ENCODE results near the gene NFS1. TPM values are rescaled to one million over a fixed set of nuclear protein-coding genes. Genes with fewer than 3 reads are reported as not detected.

Gene NFS1
- total RNA-seq, 1 experiment from 2014 or later = 69.8 TPM

- ChIA-PET POLR2A (no interaction called here), CTCF (no interaction called here)
- Histone ChIP-seq H3K9me3 (no peaks in the 10 kb centered on the region), H3K4me3 (ENCODE audit: low read depth, low read length) (no peak overlapping the region), H3K36me3 (ENCODE audit: control insufficient read depth, insufficient read depth, low read length) (no peaks in the 10 kb centered on the region), H3K27me3 (replicated peaks; ENCODE audit: control insufficient read depth, insufficient read depth, low read length) (no peaks in the 10 kb centered on the region), H3K4me1 (no peaks in the 10 kb centered on the region)
- H3K9me3 Mint-ChIP-seq (ENCODE audit: unreplicated experiment) = no peaks in the 10 kb centered on the region
- no peak for DNase-seq
- no peaks in the 10 kb centered on the region for H3K4me1 Mint-ChIP-seq (ENCODE audit: low read depth, unreplicated experiment)
- intact Hi-C loops (cut with micrococcal nuclease; ENCODE audit: unreplicated experiment) = no loop called here
- BruUV-seq (replicated peaks) = no TSS peak
- no peak overlapping the region for H3K4me3 Mint-ChIP-seq (ENCODE audit: unreplicated experiment)
- peaks cover 32% of the 10 kb centered on the region for H3K36me3 Mint-ChIP-seq (ENCODE audit: insufficient read depth, unreplicated experiment)
- H3K27me3 Mint-ChIP-seq (ENCODE audit: insufficient read depth, unreplicated experiment) = no peaks in the 10 kb centered on the region
- TF ChIP-seq CTCF (IDR thresholded peaks at IDR 0.05; ENCODE audit: insufficient read depth in 1 of 2, low read depth in 1 of 2, low read length in 1 of 2, severe bottlenecking in 1 of 2, unreplicated experiment in 1 of 2) = no peak
- no peak overlapping the region for H3K27ac Mint-ChIP-seq (ENCODE audit: unreplicated experiment)
Measured at GRCh38 chr20:35673884-35674283, 25.3 kb downstream of the NFS1 start.

- H3K4me1 ChIP-seq = no peaks in the 10 kb centered on the region
- no peaks in the 10 kb centered on the region for H3K9me3 ChIP-seq
- Mint-ChIP-seq H3K27ac (ENCODE audit: unreplicated experiment) (no peak overlapping the region), H3K4me3 (ENCODE audit: unreplicated experiment) (no peak overlapping the region), H3K36me3 (ENCODE audit: insufficient read depth, unreplicated experiment) (peaks cover 21% of the 10 kb centered on the region), H3K4me1 (ENCODE audit: low read depth, unreplicated experiment) (no peaks in the 10 kb centered on the region), H3K9me3 (ENCODE audit: unreplicated experiment) (no peaks in the 10 kb centered on the region), H3K27me3 (ENCODE audit: insufficient read depth, unreplicated experiment) (no peaks in the 10 kb centered on the region)
- POLR2A ChIA-PET = no interaction called here
- peak in 1 of 2 experiments; percentile 31 for DNase-seq
- no TSS peak for BruUV-seq (replicated peaks)
- H3K36me3 ChIP-seq (ENCODE audit: control insufficient read depth, insufficient read depth, low read length) = no peaks in the 10 kb centered on the region
- H3K27me3 ChIP-seq (replicated peaks; ENCODE audit: control insufficient read depth, insufficient read depth, low read length) = no peaks in the 10 kb centered on the region
- CTCF ChIA-PET = no interaction called here
- intact Hi-C loops (cut with micrococcal nuclease; ENCODE audit: unreplicated experiment) = loop anchor here (10.0 kb wide), 1 partner anchor 105 kb away; no protein-coding TSS in a partner anchor
- no peak overlapping the region for H3K4me3 ChIP-seq (ENCODE audit: low read depth, low read length)
- TF ChIP-seq CTCF (IDR thresholded peaks at IDR 0.05; ENCODE audit: insufficient read depth in 1 of 2, low read depth in 1 of 2, low read length in 1 of 2, severe bottlenecking in 1 of 2, unreplicated experiment in 1 of 2) = no peak
Measured at GRCh38 chr20:35669681-35670080, 29.5 kb downstream of the NFS1 start.

- CTCF ChIA-PET = no interaction called here
Measured at GRCh38 chr20:35669221-35669620, 29.9 kb downstream of the NFS1 start.

More at GRCh38 chr20:35669221-35669620, 29.9 kb downstream of the NFS1 start:
- no peaks in the 10 kb centered on the region for H3K9me3 Mint-ChIP-seq (ENCODE audit: unreplicated experiment)
- BruUV-seq (replicated peaks) = no TSS peak
- H3K36me3 ChIP-seq (ENCODE audit: control insufficient read depth, insufficient read depth, low read length) = no peaks in the 10 kb centered on the region
- no peaks in the 10 kb centered on the region for H3K4me1 ChIP-seq
- no peaks in the 10 kb centered on the region for H3K27me3 ChIP-seq (replicated peaks; ENCODE audit: control insufficient read depth, insufficient read depth, low read length)
- intact Hi-C loops (cut with micrococcal nuclease; ENCODE audit: unreplicated experiment) = loop anchor here (10.0 kb wide), 1 partner anchor 104 kb away; no protein-coding TSS in a partner anchor
- no peaks in the 10 kb centered on the region for H3K27me3 Mint-ChIP-seq (ENCODE audit: insufficient read depth, unreplicated experiment)
- H3K9me3 ChIP-seq = no peaks in the 10 kb centered on the region
- no peaks in the 10 kb centered on the region for H3K4me1 Mint-ChIP-seq (ENCODE audit: low read depth, unreplicated experiment)
- no peak for DNase-seq
- no peak overlapping the region for H3K4me3 ChIP-seq (ENCODE audit: low read depth, low read length)
- peaks cover 26% of the 10 kb centered on the region for H3K36me3 Mint-ChIP-seq (ENCODE audit: insufficient read depth, unreplicated experiment)
- no peak overlapping the region for H3K4me3 Mint-ChIP-seq (ENCODE audit: unreplicated experiment)
- TF ChIP-seq CTCF (IDR thresholded peaks at IDR 0.05; ENCODE audit: insufficient read depth in 1 of 2, low read depth in 1 of 2, low read length in 1 of 2, severe bottlenecking in 1 of 2, unreplicated experiment in 1 of 2) = no peak
- POLR2A ChIA-PET = no interaction called here
- no peak overlapping the region for H3K27ac Mint-ChIP-seq (ENCODE audit: unreplicated experiment)
